Activated CD8-positive, alpha-beta T cell treated with anti-CD3 and anti-CD28 coated beads, Interleukin-2, amount 10 ng/mL, durations not matched to agents 7 days and 5 days (primary cell): ENCODE data around the gene OR7C2. TPM values are rescaled to one million over a fixed set of nuclear protein-coding genes. Genes with fewer than 3 reads are reported as not detected.

Source experiments
- ATAC-seq: fragments of 150-1000 bp; cut with Tn5 transposase; one replicate; pipeline ENCODE4 v1.10.0; 2021; ENCODE audit warnings: moderate library complexity
- CTCF ChIA-PET: fragments of 350-600 bp; sonication (Branson Sonifier 250); formaldehyde crosslinking; loops from one replicate; lab custom pipeline; 2021; ENCODE audit warnings: antibody characterized with exemption; lab: Charles Lee
- POLR2A ChIA-PET: fragments of 350-600 bp; sonication (Branson Sonifier 250); formaldehyde crosslinking; loops from one replicate; lab custom pipeline; 2021; ENCODE audit warnings: antibody characterized with exemption; lab: Charles Lee
- DNase-seq: peaks from one replicate; pipeline ENCODE4 v3.0.0-alpha.2; 2020
- H3K27ac Mint-ChIP-seq: one replicate; pipeline ENCODE4 v1.8.0; 2021; ENCODE audit warnings: mild to moderate bottlenecking, mixed read lengths
- H3K27me3 Mint-ChIP-seq: one replicate; pipeline ENCODE4 v1.8.0; 2021; ENCODE audit warnings: low read depth, mixed read lengths
- H3K36me3 Mint-ChIP-seq: one replicate; pipeline ENCODE4 v1.8.0; 2021; ENCODE audit warnings: low read depth, mixed read lengths
- H3K4me1 Mint-ChIP-seq: one replicate; pipeline ENCODE4 v1.8.0; 2021; ENCODE audit warnings: low read depth, mixed read lengths
- H3K4me3 Mint-ChIP-seq: one replicate; pipeline ENCODE4 v1.8.0; 2021; ENCODE audit warnings: mild to moderate bottlenecking, mixed read lengths
- H3K9me3 Mint-ChIP-seq: one replicate; pipeline ENCODE4 v1.8.0; 2022; ENCODE audit warnings: mixed read lengths; ENCODE audit not compliant: insufficient read depth
- total RNA-seq, 2 experiments: library from RNA; stranded (reverse); gene quantifications; one replicate each; pipeline ENCODE4 v1.2.3, GENCODE V29; 2021

Gene OR7C2
- total RNA-seq, 2 experiments from 2014 or later, result not detected

- Mint-ChIP-seq H3K4me1 (no peaks in the 10 kb centered on the region), H3K27ac (no peak overlapping the region), H3K9me3 (no peaks in the 10 kb centered on the region), H3K27me3 (no peaks in the 10 kb centered on the region), H3K36me3 (no peaks in the 10 kb centered on the region), H3K4me3 (no peak overlapping the region)
- DNase-seq (no peak), ATAC-seq (no peak)
- POLR2A ChIA-PET, result no interaction called here
- CTCF ChIA-PET, result interaction anchor here (0.9 kb wide), 1 partner anchor 95 kb away, joined by 3 read pairs; no protein-coding TSS in a partner anchor
Measured at GRCh38 chr19:14954071-14954655, 12.9 kb downstream of the OR7C2 start.

GRCh38 chr19:14957464-14957863 is 16.2 kb downstream of the OR7C2 start:
- Mint-ChIP-seq H3K9me3 (no peaks in the 10 kb centered on the region), H3K36me3 (no peaks in the 10 kb centered on the region), H3K27ac (no peak overlapping the region), H3K4me3 (no peak overlapping the region), H3K27me3 (no peaks in the 10 kb centered on the region), H3K4me1 (no peaks in the 10 kb centered on the region)
- DNase-seq, result no peak
- ChIA-PET POLR2A (no interaction called here), CTCF (no interaction called here)
- no peak for ATAC-seq

GRCh38 chr19:14959263-14959662 is 18.0 kb downstream of the OR7C2 start:
- no peaks in the 10 kb centered on the region for H3K36me3 Mint-ChIP-seq
- H3K9me3 Mint-ChIP-seq, result no peaks in the 10 kb centered on the region
- ChIA-PET POLR2A (no interaction called here), CTCF (no interaction called here)
- H3K27me3 Mint-ChIP-seq, result no peaks in the 10 kb centered on the region
- H3K4me3 Mint-ChIP-seq, result no peak overlapping the region
- no peak overlapping the region for H3K27ac Mint-ChIP-seq
- no peak for ATAC-seq
- DNase-seq, result no peak
- no peaks in the 10 kb centered on the region for H3K4me1 Mint-ChIP-seq

- Mint-ChIP-seq H3K9me3 (no peaks in the 10 kb centered on the region), H3K4me1 (no peaks in the 10 kb centered on the region), H3K4me3 (no peak overlapping the region), H3K36me3 (no peaks in the 10 kb centered on the region), H3K27me3 (no peaks in the 10 kb centered on the region), H3K27ac (no peak overlapping the region)
- DNase-seq, result no peak
- ChIA-PET CTCF (no interaction called here), POLR2A (no interaction called here)
- no peak for ATAC-seq
Measured at GRCh38 chr19:14961956-14962685, 20.8 kb downstream of the OR7C2 start.

GRCh38 chr19:14968247-14968646 is 27.0 kb downstream of the OR7C2 start:
- Mint-ChIP-seq H3K36me3 (no peaks in the 10 kb centered on the region), H3K4me1 (no peaks in the 10 kb centered on the region), H3K27ac (no peak overlapping the region), H3K9me3 (no peaks in the 10 kb centered on the region), H3K27me3 (no peaks in the 10 kb centered on the region), H3K4me3 (no peak overlapping the region)
- no peak for ATAC-seq
- no peak for DNase-seq
- ChIA-PET CTCF (no interaction called here), POLR2A (no interaction called here)

- H3K4me1 Mint-ChIP-seq, result no peaks in the 10 kb centered on the region
- no peaks in the 10 kb centered on the region for H3K27me3 Mint-ChIP-seq
- H3K4me3 Mint-ChIP-seq, result no peak overlapping the region
- POLR2A ChIA-PET, result no interaction called here
- no peaks in the 10 kb centered on the region for H3K36me3 Mint-ChIP-seq
- ATAC-seq (no peak), DNase-seq (no peak)
- no peaks in the 10 kb centered on the region for H3K9me3 Mint-ChIP-seq
- H3K27ac Mint-ChIP-seq, result no peak overlapping the region
- CTCF ChIA-PET, result no interaction called here
Measured at GRCh38 chr19:14971474-14971873, 30.2 kb downstream of the OR7C2 start.

DNA sequence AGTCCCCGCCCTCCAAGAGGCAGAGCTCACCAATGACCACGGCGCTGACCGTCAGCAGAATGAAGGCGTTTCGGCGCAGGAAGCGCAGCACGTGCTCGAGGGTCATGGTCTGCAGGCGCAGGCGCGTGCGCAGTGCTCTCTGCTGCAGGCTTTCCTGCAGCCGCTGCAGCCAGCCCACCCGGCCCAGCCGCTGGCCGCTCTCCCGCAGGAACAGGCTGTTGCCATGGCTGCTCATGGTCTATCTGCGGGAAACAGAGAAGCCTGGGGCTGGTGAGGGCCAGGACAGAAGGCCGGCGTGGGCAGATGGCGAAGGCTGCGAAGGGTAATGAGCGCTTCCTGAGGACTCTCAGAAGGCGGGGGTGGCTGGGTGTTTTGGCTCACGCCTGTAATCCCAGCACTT is 31.4 kb downstream of the OR7C2 start:
- Mint-ChIP-seq H3K4me3 (no peak overlapping the region), H3K36me3 (no peaks in the 10 kb centered on the region), H3K27me3 (peaks cover 2% of the 10 kb centered on the region), H3K4me1 (no peaks in the 10 kb centered on the region), H3K27ac (no peak overlapping the region), H3K9me3 (no peaks in the 10 kb centered on the region)
- no peak for ATAC-seq
- no peak for DNase-seq
- ChIA-PET CTCF (no interaction called here), POLR2A (interaction anchor here (0.7 kb wide), 1 partner anchor 984 kb away, joined by 3 read pairs; no protein-coding TSS in a partner anchor)

DNA sequence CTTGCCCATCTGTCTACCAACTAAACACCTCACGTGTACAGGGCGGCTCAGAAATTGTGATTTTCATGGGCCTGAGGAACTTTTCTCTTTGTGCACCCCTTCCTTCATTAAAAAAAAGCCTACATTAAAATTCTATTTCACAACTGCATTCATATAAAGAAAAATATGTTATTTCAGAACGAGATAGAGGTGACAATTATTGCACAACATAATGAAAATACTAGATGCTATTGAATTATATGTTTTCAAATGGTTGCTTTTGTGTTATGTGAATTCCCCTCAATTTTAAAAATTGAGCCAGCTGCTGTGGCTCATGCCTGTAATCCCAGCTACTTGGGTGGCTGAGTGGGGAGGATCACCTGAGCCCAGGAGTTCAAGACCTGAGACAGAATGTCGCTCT is 33.2 kb downstream of the OR7C2 start:
- ChIA-PET CTCF (no interaction called here), POLR2A (no interaction called here)
- Mint-ChIP-seq H3K4me1 (no peaks in the 10 kb centered on the region), H3K36me3 (no peaks in the 10 kb centered on the region), H3K27ac (no peak overlapping the region), H3K9me3 (no peaks in the 10 kb centered on the region), H3K4me3 (no peak overlapping the region), H3K27me3 (peaks cover 16% of the 10 kb centered on the region)
- DNase-seq, result no peak
- ATAC-seq, result no peak

GRCh38 chr19:14977128-14977527 is 35.8 kb downstream of the OR7C2 start:
- Mint-ChIP-seq H3K9me3 (no peaks in the 10 kb centered on the region), H3K4me1 (no peaks in the 10 kb centered on the region), H3K4me3 (no peak overlapping the region), H3K27ac (no peak overlapping the region), H3K27me3 (peaks cover 29% of the 10 kb centered on the region), H3K36me3 (no peaks in the 10 kb centered on the region)
- ATAC-seq (no peak), DNase-seq (no peak)
- ChIA-PET POLR2A (no interaction called here), CTCF (no interaction called here)

GRCh38 chr19:14978161-14978776 is 37.0 kb downstream of the OR7C2 start:
- POLR2A ChIA-PET, result no interaction called here
- no peaks in the 10 kb centered on the region for H3K4me1 Mint-ChIP-seq
- H3K36me3 Mint-ChIP-seq, result no peaks in the 10 kb centered on the region
- H3K9me3 Mint-ChIP-seq, result no peaks in the 10 kb centered on the region
- CTCF ChIA-PET, result no interaction called here
- ATAC-seq (no peak), DNase-seq (no peak)
- no peak overlapping the region for H3K27ac Mint-ChIP-seq
- peaks cover 29% of the 10 kb centered on the region for H3K27me3 Mint-ChIP-seq
- H3K4me3 Mint-ChIP-seq, result no peak overlapping the region

DNA sequence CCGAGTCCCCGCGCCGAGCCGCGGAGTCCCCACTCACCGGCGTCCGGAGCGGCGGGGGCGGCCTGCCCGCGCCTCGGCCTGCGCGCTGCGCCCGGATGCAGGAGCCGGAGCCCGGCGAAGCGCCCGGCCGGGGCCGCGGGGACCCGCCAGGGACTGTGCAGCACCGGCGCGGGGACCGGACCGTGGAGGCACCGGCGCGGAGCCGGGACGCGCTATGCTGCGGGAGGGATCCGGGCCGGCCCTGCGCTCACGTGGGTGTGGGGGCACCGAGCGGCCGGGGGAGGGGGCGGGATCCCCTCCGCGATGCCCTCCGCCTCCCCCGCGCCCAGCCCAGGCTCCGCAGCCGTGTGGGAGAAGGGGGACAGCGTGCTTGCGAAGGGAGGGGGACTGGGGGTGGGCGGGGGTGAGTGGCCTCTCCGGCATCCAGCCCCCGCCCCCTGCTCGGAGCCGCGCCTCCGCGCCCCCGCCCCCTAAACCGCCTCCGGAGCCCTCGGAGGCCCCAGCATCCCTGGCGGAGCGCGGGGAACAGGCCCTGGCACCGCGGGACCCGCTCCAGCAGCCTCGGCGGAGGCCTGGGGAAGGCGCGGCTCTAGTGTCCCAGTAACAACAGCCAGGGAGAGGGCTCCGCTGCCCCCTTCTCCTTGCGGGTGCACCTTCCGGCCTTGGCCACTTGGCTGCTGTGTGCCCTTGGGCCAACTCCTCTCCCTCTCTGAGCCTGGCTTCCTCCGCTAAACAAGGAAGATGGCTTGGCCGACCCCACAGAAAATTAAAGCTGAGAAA is 38.4 kb downstream of the OR7C2 start, which contains the start of gene SLC1A6:
SLC1A6 (minus strand) TSS at position 389 of the 780 bp plus-strand sequence. CDS start 6,954 bp downstream, outside the sequence.
- Mint-ChIP-seq H3K27ac (no peak within 1 kb of the TSS), H3K27me3 (peaks cover 29% of the 10 kb centered on the region), H3K4me3 (no peak within 1 kb of the TSS), H3K36me3 (no peaks in the 10 kb centered on the region), H3K4me1 (no peaks in the 10 kb centered on the region), H3K9me3 (no peaks in the 10 kb centered on the region)
- DNase-seq, result no peak
- POLR2A ChIA-PET, result no interaction called here
- CTCF ChIA-PET, result no interaction called here
- ATAC-seq, result peak; percentile 55

DNA sequence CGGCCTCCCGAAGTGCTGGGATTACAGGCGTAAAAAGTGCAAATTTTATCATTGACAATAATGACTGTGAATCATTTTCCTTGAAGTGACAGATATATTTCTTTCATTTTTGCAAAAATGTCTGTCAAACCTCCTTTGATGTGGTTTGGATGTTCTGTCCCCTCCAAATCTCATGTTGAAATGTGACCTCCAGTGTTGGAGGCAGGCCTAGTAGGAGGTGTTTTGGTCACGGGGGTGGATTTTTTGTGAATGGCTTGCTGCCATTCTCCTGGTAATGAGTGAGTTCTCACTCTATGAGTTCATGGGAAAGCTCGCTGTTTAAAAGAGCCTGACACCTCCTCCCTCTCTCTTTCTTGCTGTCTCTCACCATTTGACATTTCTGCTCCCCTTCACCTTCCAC is 43.8 kb downstream of the OR7C2 start:
- DNase-seq (no peak), ATAC-seq (no peak)
- ChIA-PET POLR2A (no interaction called here), CTCF (no interaction called here)
- Mint-ChIP-seq H3K4me1 (no peaks in the 10 kb centered on the region), H3K9me3 (no peaks in the 10 kb centered on the region), H3K27ac (no peak overlapping the region), H3K36me3 (no peaks in the 10 kb centered on the region), H3K4me3 (no peak overlapping the region), H3K27me3 (peaks cover 11% of the 10 kb centered on the region)
